Measurements from ENCODE around the gene UVSSA. TPM values are rescaled to one million over a fixed set of nuclear protein-coding genes. Genes with fewer than 3 reads are reported as not detected.

The UVSSA gene
- total and polyA plus RNA-seq, 9 of the 15 experiments (the other 6 are each of a cell fraction or from before 2014, with no cell fraction given) = 0.21 to 14.6 (median 3.3) TPM

DNA sequence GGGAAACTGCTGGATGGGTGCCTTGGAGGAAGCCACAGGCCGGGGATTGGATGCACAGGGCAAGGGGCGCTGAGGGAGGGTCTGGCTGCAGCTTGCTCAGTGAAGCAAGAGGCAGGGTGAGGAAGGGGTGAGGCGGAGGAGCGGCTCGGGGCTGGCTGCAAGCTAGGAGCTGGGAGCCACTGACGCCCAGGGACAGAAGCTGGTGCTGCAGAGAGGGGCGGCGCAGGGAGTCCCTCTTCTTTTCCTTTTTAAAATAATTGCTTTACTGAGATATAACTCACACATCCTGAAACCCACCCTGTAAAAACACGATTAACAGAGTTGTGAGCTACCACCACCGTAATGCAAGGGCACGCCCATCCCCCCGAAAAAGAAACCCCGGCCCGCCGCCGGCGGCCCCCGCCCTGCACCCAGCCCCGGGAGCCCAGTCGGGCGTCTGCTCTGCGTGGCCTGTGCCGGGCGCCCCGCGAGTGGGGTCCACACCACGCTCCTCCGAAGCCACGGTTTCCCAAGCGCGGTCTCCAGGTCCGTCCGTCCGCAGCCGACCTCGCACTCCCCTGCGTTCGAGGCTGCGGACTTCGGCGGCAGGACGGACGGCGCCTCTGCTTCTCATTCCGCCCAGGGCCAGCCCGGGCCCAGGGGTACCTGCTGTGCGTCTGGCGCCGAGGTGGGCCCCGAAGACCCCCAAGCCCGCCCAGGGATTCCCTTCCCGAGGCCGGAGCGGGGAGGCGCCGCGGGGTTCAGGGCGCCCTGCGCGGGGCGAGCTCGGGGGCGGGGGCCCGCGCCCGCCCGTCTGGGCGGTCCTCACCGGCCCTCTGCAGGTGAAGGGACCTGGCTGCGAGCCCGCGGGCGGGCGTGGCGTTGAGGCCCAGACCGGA, 866 bp upstream of the UVSSA start (continued):
- TF ChIP-seq TBL1XR1 (IDR thresholded peaks at IDR 0.05; ENCODE audit: low read length in 2 of 2) (no peak), NFATC3 (IDR thresholded peaks at IDR 0.05) (no peak), FOXM1 (IDR thresholded peaks at IDR 0.05; ENCODE audit: low read depth) (no peak), FOXM1 (CRISPR knock-in tag; IDR thresholded peaks at IDR 0.05; ENCODE audit: low read depth) (no peak; the same call in none of the 2 replicates)

DNA sequence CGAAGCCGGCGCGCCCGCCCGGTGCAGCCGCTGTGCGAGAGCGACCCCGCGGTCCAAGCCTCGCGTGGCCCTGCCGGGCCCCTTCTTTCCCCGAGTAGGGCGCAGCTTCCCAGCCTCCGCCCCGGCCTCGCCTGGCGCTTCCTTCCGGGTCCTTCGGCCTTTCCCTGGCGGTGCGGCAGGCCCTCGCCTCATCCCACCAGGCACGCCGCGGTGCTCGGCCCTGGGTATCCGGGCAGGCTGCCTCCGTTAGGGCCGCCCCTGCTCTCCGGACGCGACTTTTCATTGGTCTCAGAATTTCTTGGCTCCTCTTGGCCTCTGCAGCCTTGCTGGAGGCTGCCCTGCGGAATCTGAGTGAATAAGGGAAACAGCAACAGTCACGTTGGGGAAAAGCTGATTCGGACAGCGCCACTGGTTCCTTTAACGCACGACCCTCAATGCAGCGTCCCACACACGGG, 429 bp downstream of the UVSSA start:
- intact Hi-C loops (cut with micrococcal nuclease) (loop anchor here (1.0 to 2.0 kb wide), 3 partner anchors 59 to 217 kb away; partner anchors contain the start of gene MAEA), in situ Hi-C loops (cut with MboI) (no loop called here)
- H3K9ac ChIP-seq (ENCODE audit: insufficient read depth in 1 of 2, low read depth in 2 of 2, low read length in 2 of 2) = peak overlapping the region; percentile 78 to 94
- H2AFZ ChIP-seq (ENCODE audit: low read depth, low read length) = peak overlapping the region; percentile 81
- H3K9me1 ChIP-seq (ENCODE audit: control insufficient read depth, insufficient read depth, low read length) = peaks cover 4% of the 10 kb centered on the region
- H3K4me3 ChIP-seq = peak overlapping the region; percentile 95
- peak overlapping the region; percentile 97 for H3K4me2 ChIP-seq (ENCODE audit: insufficient read depth, low read length)
- DNase-seq (ENCODE audit: extremely low read depth in 1 of 4, low spot score in 3 of 4) = peak in 2 of 4 experiments; percentile 65 to 76
- peaks cover 10 to 60% of the 10 kb centered on the region in 2 experiments for H3K4me1 ChIP-seq (replicated peaks in 1 of 2; ENCODE audit: control insufficient read depth in 2 of 2, insufficient read depth in 2 of 2, low read length in 2 of 2)
- ChIA-PET POLR2A (interaction anchor here (0.5 to 1.9 kb wide), 7 partner anchors 15 to 518 kb away, joined by 3 to 8 read pairs (median 3); partner anchors contain the start of genes CTBP1 and MAEA), CTCF (ENCODE audit: low intra/inter-chr PET ratio) (no interaction called here)
- under 1% methylated on average over 33 of the region's 43 CpGs for WGBS (ENCODE audit: insufficient coverage, low coverage, missing lambda C conversion rate)
- H3K27me3 ChIP-seq (ENCODE audit: control insufficient read depth in 2 of 2, insufficient read depth in 2 of 2, low read length in 2 of 2) = no peaks in the 10 kb centered on the region
- 0 out of 2 replicates have a peak, but pooled peaks cover 6% of the 10 kb centered on the region for H4K20me1 ChIP-seq (replicated peaks; ENCODE audit: control insufficient read depth, insufficient read depth, low read length)
- peak; percentile 66 for FAIRE-seq
- BruUV-seq (replicated peaks) = no TSS peak
- H3K79me2 ChIP-seq (ENCODE audit: control insufficient read depth, insufficient read depth, low read length) = peaks cover 27% of the 10 kb centered on the region
- ATAC-seq = peak; percentile 51
- H3K9me3 ChIP-seq (replicated peaks; ENCODE audit: control insufficient read depth, insufficient read depth, low read depth, low read length) = no peaks in the 10 kb centered on the region
- peak overlapping the region; percentile 91 for H3K27ac ChIP-seq (ENCODE audit: extremely low read depth, low read depth, low read length)
- H3K36me3 ChIP-seq (ENCODE audit: control insufficient read depth, insufficient read depth, low read length) = peaks cover 17% of the 10 kb centered on the region; the same call in 2 of the 3 replicates
- TF ChIP-seq BMI1 (IDR thresholded peaks at IDR 0.05; ENCODE audit: low read length) = no peak
- TF ChIP-seq YBX1 (IDR thresholded peaks at IDR 0.05) = no peak
- TF ChIP-seq POLR2A (conservative IDR thresholded peaks at IDR 0.05) = peak; percentile 62
- TF ChIP-seq MAZ (CRISPR knock-in tag; conservative IDR thresholded peaks at IDR 0.05 in 1 of 2, IDR thresholded peaks at IDR 0.05 in 1 of 2) = no peak
- TF ChIP-seq, protein P1, sequence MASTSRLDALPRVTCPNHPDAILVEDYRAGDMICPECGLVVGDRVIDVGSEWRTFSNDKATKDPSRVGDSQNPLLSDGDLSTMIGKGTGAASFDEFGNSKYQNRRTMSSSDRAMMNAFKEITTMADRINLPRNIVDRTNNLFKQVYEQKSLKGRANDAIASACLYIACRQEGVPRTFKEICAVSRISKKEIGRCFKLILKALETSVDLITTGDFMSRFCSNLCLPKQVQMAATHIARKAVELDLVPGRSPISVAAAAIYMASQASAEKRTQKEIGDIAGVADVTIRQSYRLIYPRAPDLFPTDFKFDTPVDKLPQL (IDR thresholded peaks at IDR 0.05; ENCODE audit: extremely low read depth, insufficient read length) = no peak
- TF ChIP-seq, protein P2, sequence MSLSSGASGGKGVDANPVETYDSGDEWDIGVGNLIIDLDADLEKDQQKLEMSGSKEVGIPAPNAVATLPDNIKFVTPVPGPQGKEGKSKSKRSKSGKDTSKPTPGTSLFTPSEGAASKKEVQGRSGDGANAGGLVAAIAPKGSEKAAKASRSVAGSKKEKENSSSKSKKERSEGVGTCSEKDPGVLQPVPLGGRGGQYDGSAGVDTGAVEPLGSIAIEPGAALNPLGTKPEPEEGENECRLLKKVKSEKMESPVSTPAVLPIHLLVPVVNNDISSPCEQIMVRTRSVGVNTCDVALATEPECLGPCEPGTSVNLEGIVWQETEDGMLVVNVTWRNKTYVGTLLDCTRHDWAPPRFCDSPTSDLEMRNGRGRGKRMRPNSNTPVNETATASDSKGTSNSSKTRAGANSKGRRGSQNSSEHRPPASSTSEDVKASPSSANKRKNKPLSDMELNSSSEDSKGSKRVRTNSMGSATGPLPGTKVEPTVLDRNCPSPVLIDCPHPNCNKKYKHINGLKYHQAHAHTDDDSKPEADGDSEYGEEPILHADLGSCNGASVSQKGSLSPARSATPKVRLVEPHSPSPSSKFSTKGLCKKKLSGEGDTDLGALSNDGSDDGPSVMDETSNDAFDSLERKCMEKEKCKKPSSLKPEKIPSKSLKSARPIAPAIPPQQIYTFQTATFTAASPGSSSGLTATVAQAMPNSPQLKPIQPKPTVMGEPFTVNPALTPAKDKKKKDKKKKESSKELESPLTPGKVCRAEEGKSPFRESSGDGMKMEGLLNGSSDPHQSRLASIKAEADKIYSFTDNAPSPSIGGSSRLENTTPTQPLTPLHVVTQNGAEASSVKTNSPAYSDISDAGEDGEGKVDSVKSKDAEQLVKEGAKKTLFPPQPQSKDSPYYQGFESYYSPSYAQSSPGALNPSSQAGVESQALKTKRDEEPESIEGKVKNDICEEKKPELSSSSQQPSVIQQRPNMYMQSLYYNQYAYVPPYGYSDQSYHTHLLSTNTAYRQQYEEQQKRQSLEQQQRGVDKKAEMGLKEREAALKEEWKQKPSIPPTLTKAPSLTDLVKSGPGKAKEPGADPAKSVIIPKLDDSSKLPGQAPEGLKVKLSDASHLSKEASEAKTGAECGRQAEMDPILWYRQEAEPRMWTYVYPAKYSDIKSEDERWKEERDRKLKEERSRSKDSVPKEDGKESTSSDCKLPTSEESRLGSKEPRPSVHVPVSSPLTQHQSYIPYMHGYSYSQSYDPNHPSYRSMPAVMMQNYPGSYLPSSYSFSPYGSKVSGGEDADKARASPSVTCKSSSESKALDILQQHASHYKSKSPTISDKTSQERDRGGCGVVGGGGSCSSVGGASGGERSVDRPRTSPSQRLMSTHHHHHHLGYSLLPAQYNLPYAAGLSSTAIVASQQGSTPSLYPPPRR (CRISPR knock-in tag; IDR thresholded peaks at IDR 0.05; ENCODE audit: borderline replicate concordance) = no peak
- TF ChIP-seq ELF1 (tag; IDR thresholded peaks at IDR 0.05) = peak; percentile 80
- peak; percentile 82 for TF ChIP-seq PHF20 (IDR thresholded peaks at IDR 0.05; ENCODE audit: partially characterized antibody)
- TF ChIP-seq HCFC1 (IDR thresholded peaks at IDR 0.05; ENCODE audit: low read depth, low read length) = no peak
- 0 out of 2 replicates have a peak, but pooled peaks have one; percentile 1 for TF ChIP-seq ERF (CRISPR knock-in tag; IDR thresholded peaks at IDR 0.05)
- no peak for TF ChIP-seq NCOA6 (IDR thresholded peaks at IDR 0.05)
- TF ChIP-seq DIDO1 (tag; IDR thresholded peaks at IDR 0.05; ENCODE audit: low read depth) = no peak

All from K562 (cell line).